A549 (cell line): Measurements from ENCODE around the gene FNDC3A. TPM values are rescaled to one million over a fixed set of nuclear protein-coding genes. Genes with fewer than 3 reads are reported as not detected.
"Not testable (repeated sequence)": the region's sequence is repeated elsewhere in the genome, so short reads cannot be mapped to it uniquely, and the experiment has no call there.

ENCODE experiments used
- ATAC-seq, 2 experiments: fragments of 200-7000 bp in 1 of 2; fragments of >200 bp in 1 of 2; cut with Nextera tagmentation in 1 of 2; cut with Tn5 transposase in 1 of 2; 3 replicates each; pipeline versions ENCODE4 v1.8.0 to v1.9.1; 2018 to 2020; ENCODE audit warnings: mild to moderate bottlenecking in 1 of 2, moderate library complexity in 1 of 2
- CTCF ChIA-PET: fragments of 300-600 bp; sonication (Branson Sonifier 250); formaldehyde crosslinking; extraction: SDS; loops from one replicate; lab custom pipeline; 2021; ENCODE audit warnings: antibody characterized with exemption, inconsistent platforms; lab: Yijun Ruan, JAX
- POLR2A ChIA-PET: fragments of 350-600 bp; formaldehyde crosslinking; extraction: SDS; loops from one replicate; lab custom pipeline; 2021; ENCODE audit warnings: antibody characterized with exemption, inconsistent platforms; lab: Yijun Ruan, JAX
- DNase-seq, 2 experiments: peaks; one replicate each; pipeline versions ENCODE4 v3.0.0 to v3.0.0-alpha.2; 2011 to 2016; ENCODE audit warnings: low read depth in 1 of 2, low spot score in 1 of 2
- FAIRE-seq: peaks from 2 replicates; lab custom pipeline; 2011; peaks lifted over from hg19 to GRCh38; lab: Jason Lieb, UNC
- H3K27ac ChIP-seq, 2 experiments: fragments of >200 bp; sonication (Bioruptor Twin); formaldehyde crosslinking; 3 replicates each; pipeline ENCODE4 v1.5.1; 2016 to 2017
- H3K4me1 ChIP-seq: fragments of >200 bp; sonication (Bioruptor Twin); formaldehyde crosslinking; 3 replicates; pipeline ENCODE4 v1.6.1; 2016
- H3K4me2 ChIP-seq: fragments of >200 bp; sonication (Bioruptor Twin); formaldehyde crosslinking; 3 replicates; pipeline ENCODE4 v1.6.1; 2016
- H3K4me3 ChIP-seq: fragments of >200 bp; sonication (Bioruptor Twin); formaldehyde crosslinking; 3 replicates; pipeline ENCODE4 v1.5.1; 2016
- H3K9me3 ChIP-seq: fragments of >200 bp; sonication (Bioruptor Twin); formaldehyde crosslinking; 3 replicates; pipeline ENCODE4 v1.6.1; 2016
- BCL3 ChIP-seq: fragments of >200 bp; sonication (Bioruptor Twin); formaldehyde crosslinking; IDR thresholded peaks from 3 replicates; pipeline ENCODE4 v1.6.1; 2016
- CBX8 ChIP-seq: fragments of 200-600 bp; sonication (generic); IDR thresholded peaks from 2 replicates; pipeline ENCODE4 v1.6.1; 2016
- CEBPB ChIP-seq, 2 experiments: fragments of >200 bp in 1 of 2; sonication (Bioruptor Twin) in 1 of 2; formaldehyde crosslinking in 1 of 2; IDR thresholded peaks; 2 replicates each; pipeline ENCODE4 v1.6.1; 2012 to 2016
- E2F6 ChIP-seq: IDR thresholded peaks from 2 replicates; pipeline ENCODE4 v1.6.1; 2012; ENCODE audit warnings: low read depth, borderline replicate concordance
- EHF ChIP-seq: fragments of 250-450 bp; sonication (Bioruptor Pico); IDR thresholded peaks from 2 replicates; pipeline ENCODE4 v1.5.0; 2020; ENCODE audit warnings: mild to moderate bottlenecking
- GATA3 ChIP-seq: IDR thresholded peaks from 2 replicates; pipeline ENCODE4 v1.6.1; 2012; ENCODE audit warnings: borderline replicate concordance
- HES2 ChIP-seq: fragments of >200 bp; sonication (Bioruptor Twin); formaldehyde crosslinking; IDR thresholded peaks from 2 replicates; pipeline ENCODE4 v1.6.1; 2016
- HMGXB4 ChIP-seq: fragments of 250-450 bp; sonication (Bioruptor Pico); IDR thresholded peaks from 2 replicates; pipeline ENCODE4 v1.5.0; 2021; ENCODE audit warnings: mild to moderate bottlenecking, moderate library complexity, borderline replicate concordance
- HOXA7 ChIP-seq: fragments of 250-450 bp; sonication (Bioruptor Pico); IDR thresholded peaks from 2 replicates; pipeline ENCODE4 v1.5.0; 2020; ENCODE audit warnings: mild to moderate bottlenecking, moderate library complexity
- JUNB ChIP-seq: fragments of >200 bp; sonication (Bioruptor Twin); formaldehyde crosslinking; IDR thresholded peaks from 2 replicates; pipeline ENCODE4 v1.6.1; 2016
- KDM1A ChIP-seq: fragments of 200-600 bp; sonication (generic); IDR thresholded peaks from 2 replicates; pipeline ENCODE4 v1.6.1; 2016; ENCODE audit warnings: low read depth, mild to moderate bottlenecking
- MAFK ChIP-seq: fragments of 450-650 bp; IDR thresholded peaks from 2 replicates; pipeline ENCODE4 v1.6.1; 2014; ENCODE audit not compliant: partially characterized antibody
- MYC ChIP-seq: IDR thresholded peaks from 2 replicates; pipeline ENCODE4 v1.6.1; 2012; ENCODE audit warnings: mild to moderate bottlenecking, inconsistent platforms, low read length, improper control_type of control experiment, borderline replicate concordance
- POLR2A ChIP-seq: IDR thresholded peaks from 2 replicates; pipeline ENCODE4 v1.6.1; 2012; ENCODE audit warnings: mild to moderate bottlenecking, low read length
- RCOR1 ChIP-seq: fragments of 150-350 bp; IDR thresholded peaks from 2 replicates; pipeline ENCODE4 v1.6.1; 2014; ENCODE audit warnings: antibody characterized with exemption, low read length, low read depth
- RFX5 ChIP-seq: fragments of 450-650 bp; IDR thresholded peaks from 2 replicates; pipeline ENCODE4 v1.7.1; 2014; ENCODE audit warnings: antibody characterized with exemption, mild to moderate bottlenecking, moderate library complexity
- SMC3 ChIP-seq: fragments of >200 bp; sonication (Bioruptor Twin); formaldehyde crosslinking; IDR thresholded peaks from 3 replicates; pipeline ENCODE4 v1.6.1; 2018; ENCODE audit warnings: inconsistent platforms
- TP53 ChIP-seq: fragments of 250-450 bp; sonication (Bioruptor Pico); IDR thresholded peaks from 2 replicates; pipeline ENCODE4 v1.5.0; 2021; ENCODE audit warnings: mild to moderate bottlenecking, moderate library complexity
- ZFP36 ChIP-seq: fragments of 450-650 bp; IDR thresholded peaks from 2 replicates; pipeline ENCODE4 v1.6.1; 2014; ENCODE audit warnings: borderline replicate concordance; ENCODE audit not compliant: partially characterized antibody
- WGBS: methylation state at CpG from one replicate; pipeline ENCODE4 v1.1.6; 2017; ENCODE audit errors: missing lambda C conversion rate; 5-methylcytosine and 5-hydroxymethylcytosine counted together
- polyA plus RNA-seq, 4 experiments: library from polyadenylated mRNA; depleted of rRNA in 3 of 4; stranded (reverse); fragments of >200 nt; fragmentation: RNase III in 1 of 4; extraction: RNeasy Plus Mini Kit Qiagen cat#74134 plus additional on column Dnase treatment in 1 of 4; gene quantifications; 2 replicates in 3 of 4; 3 replicates in 1 of 4; pipeline ENCODE4 v1.2.3, GENCODE V29; 2011 to 2017

Gene FNDC3A
- polyA plus RNA-seq, 2 of the 4 experiments (the other 2 are of a cell fraction): 16.0 to 32.6 TPM

GRCh38 chr13:49060678-49061387 lies 85.1 kb downstream of the FNDC3A start:
- ATAC-seq: peak; percentile 56 to 61; a peak in 2 of 6 replicates
- 51% methylated on average over 3 of the region's 3 CpGs for WGBS
- ChIA-PET CTCF (no interaction called here), POLR2A (no interaction called here)
- Histone ChIP-seq H3K4me1 (peaks cover 32% of the 10 kb centered on the region), H3K4me3 (no peak overlapping the region), H3K4me2 (peak overlapping the region; percentile 60; the same call in 2 of the 3 replicates), H3K27ac (peak overlapping the region; percentile 40 to 59; a peak in 3 of 6 replicates), H3K9me3 (no peaks in the 10 kb centered on the region)
- TF ChIP-seq KDM1A (no peak), CEBPB (IDR thresholded peaks at IDR 0.05) (peak; percentile 78 to 90; a peak in 3 of 4 replicates)
- DNase-seq: no peak
- no peak for FAIRE-seq

- CTCF ChIA-PET, H3K4me3 ChIP-seq, H3K9me3 ChIP-seq, H3K4me2 ChIP-seq, DNase-seq, FAIRE-seq, POLR2A ChIA-PET, ATAC-seq: not testable (repeated sequence)
- peak overlapping the region in 1 of 2 experiments; percentile 59; a peak in 2 of 6 replicates for H3K27ac ChIP-seq
- peaks cover 32% of the 10 kb centered on the region for H3K4me1 ChIP-seq
Observed at GRCh38 chr13:49061388-49061752, 85.7 kb downstream of the FNDC3A start.

- peaks cover 32% of the 10 kb centered on the region for H3K4me1 ChIP-seq
- H3K4me3 ChIP-seq: no peak overlapping the region
- FAIRE-seq: no peak
- DNase-seq: no peak
- H3K4me2 ChIP-seq: peak overlapping the region; percentile 15
- H3K9me3 ChIP-seq: no peaks in the 10 kb centered on the region
- ChIA-PET CTCF (no interaction called here), POLR2A (no interaction called here)
- WGBS: 54% methylated on average over 3 of the region's 3 CpGs
- no peak for TF ChIP-seq BCL3
- peak; percentile 54; the same call in 1 of the 2 replicates for TF ChIP-seq GATA3
- peak overlapping the region; percentile 0 to 69; a peak in 4 of 6 replicates for H3K27ac ChIP-seq
- no peak for ATAC-seq
Observed at GRCh38 chr13:49062297-49062896, 86.7 kb downstream of the FNDC3A start.

GRCh38 chr13:49063011-49063410 lies 87.3 kb downstream of the FNDC3A start:
- no peaks in the 10 kb centered on the region for H3K9me3 ChIP-seq
- POLR2A ChIA-PET: no interaction called here
- TF ChIP-seq CBX8 (no peak), ZFP36 (no peak), MYC (no peak), GATA3 (no peak), HMGXB4 (CRISPR knock-in tag) (no peak), RCOR1 (no peak), POLR2A (no peak), E2F6 (no peak), TP53 (CRISPR knock-in tag) (no peak), MAFK (no peak), EHF (CRISPR knock-in tag) (no peak), RFX5 (no peak), SMC3 (no peak), HES2 (no peak), HOXA7 (no peak), JUNB (no peak)
- no peak for FAIRE-seq
- CTCF ChIA-PET: no interaction called here
- no peak for ATAC-seq
- no peak for DNase-seq
- no peak overlapping the region for H3K4me3 ChIP-seq
- peaks cover 32% of the 10 kb centered on the region for H3K4me1 ChIP-seq
- H3K27ac ChIP-seq: peak overlapping the region; percentile 15 to 62; a peak in 2 of 6 replicates
- peak overlapping the region; percentile 15; the same call in 2 of the 3 replicates for H3K4me2 ChIP-seq
